Fibroblast of skin of right biceps (primary cell): ENCODE measurements around the gene PCED1B.
"Not testable (repeated sequence)": the region's sequence is repeated elsewhere in the genome, so short reads cannot be mapped to it uniquely, and the experiment has no call there.

ENCODE experiments used
- DNase-seq: peaks from one replicate; pipeline ENCODE4 v3.0.0-alpha.2; 2013

The PCED1B gene

GRCh38 chr12:47182164-47182938, 102.9 kb downstream of the PCED1B start:
- not testable (repeated sequence) for DNase-seq

GRCh38 chr12:47184229-47184628, 104.8 kb downstream of the PCED1B start:
- no peak for DNase-seq

- DNase-seq = no peak
These were observed 105.4 kb downstream of the PCED1B start for GRCh38 chr12:47184813-47185212.

- DNase-seq = no peak
These were observed 106.8 kb downstream of the PCED1B start for GRCh38 chr12:47186246-47186645.

- peak; percentile 63 for DNase-seq
These were observed 109.4 kb downstream of the PCED1B start for GRCh38 chr12:47188576-47189441.

- DNase-seq = no peak
These were observed 110.3 kb downstream of the PCED1B start for GRCh38 chr12:47189728-47190127.

GRCh38 chr12:47190271-47190750, 110.9 kb downstream of the PCED1B start:
- DNase-seq = peak; percentile 52

GRCh38 chr12:47190905-47191304, 111.5 kb downstream of the PCED1B start:
- no peak for DNase-seq

- DNase-seq = no peak
These were observed 112.6 kb downstream of the PCED1B start for GRCh38 chr12:47192051-47192450.

GRCh38 chr12:47193066-47193465, 113.6 kb downstream of the PCED1B start:
- no peak for DNase-seq

GRCh38 chr12:47194501-47194900, 115.1 kb downstream of the PCED1B start:
- DNase-seq = no peak

- DNase-seq = no peak
These were observed 121.0 kb downstream of the PCED1B start for GRCh38 chr12:47200446-47200845.

GRCh38 chr12:47201190-47201589, 121.8 kb downstream of the PCED1B start:
- DNase-seq = not testable (repeated sequence)

- no peak for DNase-seq
These were observed 122.8 kb downstream of the PCED1B start for GRCh38 chr12:47202176-47202575.

- DNase-seq = peak; percentile 12
These were observed 126.4 kb downstream of the PCED1B start for GRCh38 chr12:47205532-47206449.

- no peak for DNase-seq
These were observed 127.3 kb downstream of the PCED1B start for GRCh38 chr12:47206450-47207339.

GRCh38 chr12:47207340-47207717, 127.9 kb downstream of the PCED1B start:
- DNase-seq = peak; percentile 33

GRCh38 chr12:47207829-47208248, 128.4 kb downstream of the PCED1B start:
- DNase-seq = no peak

GRCh38 chr12:47209014-47209413, 129.6 kb downstream of the PCED1B start:
- no peak for DNase-seq

GRCh38 chr12:47210776-47211175, 131.4 kb downstream of the PCED1B start:
- DNase-seq = no peak

GRCh38 chr12:47212701-47213039, 133.2 kb downstream of the PCED1B start:
- DNase-seq = no peak

- no peak for DNase-seq
These were observed 134.0 kb downstream of the PCED1B start for GRCh38 chr12:47213396-47213795.
